ENCODE results near the gene NXNL1. TPM values are rescaled to one million over a fixed set of nuclear protein-coding genes. Genes with fewer than 3 reads are reported as not detected.
A peak's percentile ranks its signal among the peaks of the same experiment; 100 is the strongest.
"Not testable (repeated sequence)": the region's sequence is repeated elsewhere in the genome, so short reads cannot be mapped to it uniquely, and the experiment has no call there.

The NXNL1 gene, protein sequence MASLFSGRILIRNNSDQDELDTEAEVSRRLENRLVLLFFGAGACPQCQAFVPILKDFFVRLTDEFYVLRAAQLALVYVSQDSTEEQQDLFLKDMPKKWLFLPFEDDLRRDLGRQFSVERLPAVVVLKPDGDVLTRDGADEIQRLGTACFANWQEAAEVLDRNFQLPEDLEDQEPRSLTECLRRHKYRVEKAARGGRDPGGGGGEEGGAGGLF
- total RNA-seq (not detected), polyA plus RNA-seq (ENCODE audit: insufficient read length in 6 of 6) (under 1 TPM in 1 of 6 donors, not detected in 5; 0.28 TPM)
- long read RNA-seq, donor 1, result 0 reads
- long read RNA-seq, donor 2, result 0 reads
- long read RNA-seq, donor 3, result 0 reads
- long read RNA-seq, donor 4, result 0 reads
- long read RNA-seq, donor 5, result 0 reads
- long read RNA-seq, donor 6, result 0 reads
- long read RNA-seq, donor 7, result 0 reads
- long read RNA-seq, donor 8, result 0 reads
- long read RNA-seq, donor 9, result 0 reads
- long read RNA-seq, donor 10, result 0 reads
- long read RNA-seq, donor 11, result 0 reads
- long read RNA-seq, donor 12, result 0 reads

GRCh38 chr19:17460372-17461230 lies at the start of gene NXNL1:
Gene NXNL1 (minus strand): TSS chr19:17460926. CDS start chr19:17460869, 57 bp downstream.
- intact Hi-C loops (cut with DNase I), result loop anchor here in 1 of 2 donors (5.0 kb wide), 1 partner anchor 63 kb away; no protein-coding TSS in a partner anchor
- no peak within 1 kb of the TSS for H3K4me3 ChIP-seq
- TF ChIP-seq, protein P1, sequence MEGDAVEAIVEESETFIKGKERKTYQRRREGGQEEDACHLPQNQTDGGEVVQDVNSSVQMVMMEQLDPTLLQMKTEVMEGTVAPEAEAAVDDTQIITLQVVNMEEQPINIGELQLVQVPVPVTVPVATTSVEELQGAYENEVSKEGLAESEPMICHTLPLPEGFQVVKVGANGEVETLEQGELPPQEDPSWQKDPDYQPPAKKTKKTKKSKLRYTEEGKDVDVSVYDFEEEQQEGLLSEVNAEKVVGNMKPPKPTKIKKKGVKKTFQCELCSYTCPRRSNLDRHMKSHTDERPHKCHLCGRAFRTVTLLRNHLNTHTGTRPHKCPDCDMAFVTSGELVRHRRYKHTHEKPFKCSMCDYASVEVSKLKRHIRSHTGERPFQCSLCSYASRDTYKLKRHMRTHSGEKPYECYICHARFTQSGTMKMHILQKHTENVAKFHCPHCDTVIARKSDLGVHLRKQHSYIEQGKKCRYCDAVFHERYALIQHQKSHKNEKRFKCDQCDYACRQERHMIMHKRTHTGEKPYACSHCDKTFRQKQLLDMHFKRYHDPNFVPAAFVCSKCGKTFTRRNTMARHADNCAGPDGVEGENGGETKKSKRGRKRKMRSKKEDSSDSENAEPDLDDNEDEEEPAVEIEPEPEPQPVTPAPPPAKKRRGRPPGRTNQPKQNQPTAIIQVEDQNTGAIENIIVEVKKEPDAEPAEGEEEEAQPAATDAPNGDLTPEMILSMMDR (IDR thresholded peaks at IDR 0.05), result no peak
- H3K27me3 ChIP-seq, result peaks cover 9 to 64% of the 10 kb centered on the region in 2 donors
- no peak for ATAC-seq
- no peaks in the 10 kb centered on the region for H3K4me1 ChIP-seq
- DNase-seq, result peak in 1 of 4 donors; percentile 45
- H3K36me3 ChIP-seq, result no peaks in the 10 kb centered on the region
- H3K9me3 ChIP-seq, result no peaks in the 10 kb centered on the region
- no peak within 1 kb of the TSS for H3K27ac ChIP-seq

DNA sequence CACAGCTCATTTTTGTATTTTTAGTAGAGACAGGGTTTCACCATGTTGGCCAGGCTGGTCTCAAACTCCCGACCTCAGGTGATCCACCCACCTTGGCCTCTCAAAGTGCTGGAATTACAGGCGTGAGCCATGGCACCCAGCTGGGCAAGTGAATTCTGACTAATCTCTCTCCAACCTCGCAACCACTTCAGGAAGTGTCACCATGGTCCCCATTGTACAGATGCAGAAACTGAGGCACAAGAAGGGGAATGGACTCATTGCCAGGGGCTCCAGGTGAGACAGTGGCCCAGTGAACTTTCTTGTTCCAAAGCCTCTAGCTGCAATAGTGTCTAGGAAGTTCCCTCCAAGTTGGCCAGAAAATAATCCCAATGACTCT lies 47.8 kb upstream of the NXNL1 start:
- Histone ChIP-seq H3K4me1 (peaks cover 11 to 69% of the 10 kb centered on the region in 2 donors), H3K36me3 (peaks cover 0 to 12% of the 10 kb centered on the region in 2 donors), H3K27ac (peak overlapping the region in 1 of 2 donors; percentile 64)
- DNase-seq; H3K9me3 ChIP-seq; ATAC-seq; H3K4me3 ChIP-seq; intact Hi-C loops (cut with DNase I); H3K27me3 ChIP-seq: not testable (repeated sequence)

DNA sequence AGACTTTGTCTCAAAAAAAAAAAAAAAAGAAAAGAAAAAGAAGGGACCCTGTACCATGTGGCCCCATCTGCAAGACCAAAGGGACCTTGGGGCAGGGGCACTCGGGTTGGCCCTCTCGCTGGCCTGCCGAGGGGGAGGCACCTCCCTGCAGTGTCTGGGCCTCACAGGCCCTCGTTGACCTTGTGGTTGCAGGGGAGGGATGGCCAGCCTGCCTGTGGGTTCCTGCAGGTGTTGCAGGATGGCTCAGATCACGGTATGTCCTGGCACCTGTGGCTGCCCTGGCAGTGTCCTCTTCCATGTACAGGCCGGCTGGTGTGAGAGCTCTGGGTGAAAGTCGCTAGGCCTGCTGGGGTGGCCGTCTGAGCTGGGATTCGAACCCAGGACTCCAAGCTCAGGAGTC lies 46.0 kb upstream of the NXNL1 start:
- Histone ChIP-seq H3K9me3 (no peaks in the 10 kb centered on the region), H3K27me3 (no peaks in the 10 kb centered on the region), H3K36me3 (peaks cover 0 to 12% of the 10 kb centered on the region in 2 donors), H3K27ac (no peak overlapping the region), H3K4me3 (no peak overlapping the region), H3K4me1 (peaks cover 11 to 56% of the 10 kb centered on the region in 2 donors)
- TF ChIP-seq, protein P1 (IDR thresholded peaks at IDR 0.05), result no peak
- intact Hi-C loops (cut with DNase I), result no loop called here
- no peak for ATAC-seq
- no peak for DNase-seq

GRCh38 chr19:17505223-17505622 lies 44.5 kb upstream of the NXNL1 start:
- intact Hi-C loops (cut with DNase I), result no loop called here
- Histone ChIP-seq H3K27ac (no peak overlapping the region), H3K9me3 (no peaks in the 10 kb centered on the region), H3K36me3 (peaks cover 0 to 27% of the 10 kb centered on the region in 2 donors), H3K4me3 (no peak overlapping the region), H3K4me1 (peaks cover 10 to 56% of the 10 kb centered on the region in 2 donors), H3K27me3 (no peaks in the 10 kb centered on the region)
- DNase-seq (no peak), ATAC-seq (no peak)
- TF ChIP-seq, protein P1 (IDR thresholded peaks at IDR 0.05), result no peak

DNA sequence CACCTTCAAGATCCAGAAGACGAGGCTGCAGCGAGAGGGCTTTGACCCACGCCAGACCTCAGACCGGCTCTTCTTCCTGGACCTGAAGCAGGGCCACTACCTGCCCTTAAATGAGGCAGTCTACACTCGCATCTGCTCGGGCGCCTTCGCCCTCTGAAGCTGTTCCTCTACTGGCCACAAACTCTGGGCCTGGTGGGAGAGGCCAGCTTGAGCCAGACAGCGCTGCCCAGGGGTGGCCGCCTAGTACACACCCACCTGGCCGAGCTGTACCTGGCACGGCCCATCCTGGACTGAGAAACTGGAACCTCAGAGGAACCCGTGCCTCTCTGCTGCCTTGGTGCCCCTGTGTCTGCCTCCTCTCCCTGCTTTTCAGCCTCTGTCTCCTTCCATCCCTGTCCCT lies 43.7 kb upstream of the NXNL1 start:
- H3K27me3 ChIP-seq, result no peaks in the 10 kb centered on the region
- intact Hi-C loops (cut with DNase I), result no loop called here
- no peak for DNase-seq
- no peak overlapping the region for H3K27ac ChIP-seq
- TF ChIP-seq, protein P1 (IDR thresholded peaks at IDR 0.05), result no peak
- H3K4me3 ChIP-seq, result no peak overlapping the region
- peaks cover 0 to 27% of the 10 kb centered on the region in 2 donors for H3K36me3 ChIP-seq
- ATAC-seq, result no peak
- H3K9me3 ChIP-seq, result no peaks in the 10 kb centered on the region
- peaks cover 11 to 56% of the 10 kb centered on the region in 2 donors for H3K4me1 ChIP-seq

Measured in left lung (tissue), 14 donors.